HepG2 (cell line): Measurements from ENCODE around the gene TOMM20. TPM values are rescaled to one million over a fixed set of nuclear protein-coding genes. Genes with fewer than 3 reads are reported as not detected.
A peak's percentile ranks its signal among the peaks of the same experiment; 100 is the strongest.

Source experiments
- BCL6 ChIP-seq: IDR thresholded peaks from 2 replicates; pipeline ENCODE4 v1.6.1; 2016; ENCODE audit warnings: missing genetic modification reagents, missing compliant biosample characterization
- GATAD1 ChIP-seq: IDR thresholded peaks from 2 replicates; pipeline ENCODE4 v1.6.1; 2016; ENCODE audit warnings: missing genetic modification reagents, missing compliant biosample characterization
- GATAD2A ChIP-seq: IDR thresholded peaks from 2 replicates; pipeline ENCODE4 v1.6.1; 2016
- HDAC2 ChIP-seq: sonication (generic); formaldehyde crosslinking; IDR thresholded peaks from 2 replicates; pipeline ENCODE4 v1.4.0; 2020; ENCODE audit warnings: missing genetic modification reagents
- HOXA5 ChIP-seq: sonication (generic); formaldehyde crosslinking; IDR thresholded peaks from 2 replicates; pipeline ENCODE4 v1.4.0; 2020; ENCODE audit warnings: missing genetic modification reagents
- IRF2 ChIP-seq: IDR thresholded peaks from 2 replicates; pipeline ENCODE4 v1.6.1; 2018; ENCODE audit warnings: missing genetic modification reagents, missing compliant biosample characterization
- KLF16 ChIP-seq, 2 experiments: sonication (generic) in 1 of 2; formaldehyde crosslinking in 1 of 2; IDR thresholded peaks; 2 replicates each; pipeline versions ENCODE4 v1.6.1 to v1.8.0; 2016 to 2023; ENCODE audit warnings: missing genetic modification reagents in 2 of 2, missing compliant biosample characterization in 1 of 2
- LCORL ChIP-seq, 2 experiments: fragments of 450-650 bp in 1 of 2; sonication (generic) in 1 of 2; formaldehyde crosslinking in 1 of 2; IDR thresholded peaks; 2 replicates each; pipeline versions ENCODE4 v1.5.0 to v1.6.1; 2017 to 2020; ENCODE audit warnings: antibody characterized with exemption in 1 of 2, missing genetic modification reagents in 1 of 2
- NFE2L1 ChIP-seq: sonication (generic); formaldehyde crosslinking; IDR thresholded peaks from 2 replicates; pipeline ENCODE4 v1.4.0; 2020; ENCODE audit warnings: missing genetic modification reagents, mild to moderate bottlenecking, borderline replicate concordance
- NFKB2 ChIP-seq: sonication (generic); formaldehyde crosslinking; IDR thresholded peaks from 2 replicates; pipeline ENCODE4 v1.4.0; 2020; ENCODE audit warnings: missing genetic modification reagents, borderline replicate concordance
- NR2C2 ChIP-seq: sonication (generic); formaldehyde crosslinking; IDR thresholded peaks from 2 replicates; pipeline ENCODE4 v1.4.0; 2020; ENCODE audit warnings: missing genetic modification reagents, mild to moderate bottlenecking, moderate library complexity, borderline replicate concordance
- POLR2A ChIP-seq, 2 experiments: IDR thresholded peaks; 2 replicates each; pipeline ENCODE4 v1.6.1; 2011; ENCODE audit warnings: low read depth in 2 of 2, low read length in 2 of 2, mild to moderate bottlenecking in 1 of 2, moderate library complexity in 1 of 2; ENCODE audit not compliant: insufficient read depth in 1 of 2
- RARA ChIP-seq: IDR thresholded peaks from 2 replicates; pipeline ENCODE4 v1.6.1; 2016; ENCODE audit warnings: missing genetic modification reagents, missing compliant biosample characterization
- TFDP2 ChIP-seq: sonication (generic); formaldehyde crosslinking; IDR thresholded peaks from 2 replicates; pipeline ENCODE4 v1.4.0; 2020; ENCODE audit warnings: missing genetic modification reagents
- YEATS2 ChIP-seq: sonication (generic); formaldehyde crosslinking; IDR thresholded peaks from 2 replicates; pipeline ENCODE4 v1.4.0; 2020; ENCODE audit warnings: missing genetic modification reagents, borderline replicate concordance
- ZNF275 ChIP-seq: sonication (generic); formaldehyde crosslinking; IDR thresholded peaks from 2 replicates; pipeline ENCODE4 v1.8.0; 2022; ENCODE audit warnings: missing genetic modification reagents, mild to moderate bottlenecking, inconsistent platforms, borderline replicate concordance
- ZNF652 ChIP-seq: IDR thresholded peaks from 2 replicates; pipeline ENCODE4 v1.6.1; 2016; ENCODE audit warnings: low read depth, borderline replicate concordance
- ZNF746 ChIP-seq: sonication (generic); formaldehyde crosslinking; IDR thresholded peaks from 2 replicates; pipeline ENCODE4 v1.8.0; 2022; ENCODE audit warnings: mild to moderate bottlenecking, missing genetic modification reagents
- ZNF749 ChIP-seq: sonication (generic); formaldehyde crosslinking; IDR thresholded peaks from 2 replicates; pipeline ENCODE4 v1.8.0; 2022; ENCODE audit warnings: mild to moderate bottlenecking, missing genetic modification reagents, moderate library complexity, borderline replicate concordance
- polyA plus RNA-seq, 8 experiments: library from polyadenylated mRNA; depleted of rRNA in 3 of 8; stranded (reverse) in 7 of 8; unstranded in 1 of 8; fragments of >200 nt; fragmentation: Illumina TruSeq in 4 of 8; extraction: Trizol in 4 of 8; gene quantifications; 2 replicates each; pipeline versions ENCODE4 v1.2.1 to v1.2.3, GENCODE V29; 2011 to 2016; ENCODE audit warnings: low read depth in 4 of 8, missing spikeins in 1 of 8, mixed read lengths in 1 of 8; ENCODE audit not compliant: insufficient read depth in 1 of 8
- total RNA-seq, 5 experiments: library from RNA; depleted of rRNA; stranded (reverse); fragments of >200 nt; fragmentation: Illumina TruSeq; extraction: Trizol; gene quantifications; 2 replicates each; pipeline ENCODE4 v1.2.3, GENCODE V29; 2016; ENCODE audit warnings: low read depth in 1 of 5
- TF ChIP-seq, protein P1 (sequence below): sonication (generic); formaldehyde crosslinking; IDR thresholded peaks from 2 replicates; pipeline ENCODE4 v1.5.0; 2020; ENCODE audit warnings: mild to moderate bottlenecking, missing genetic modification reagents
- TF ChIP-seq, protein P2 (sequence below): sonication (generic); formaldehyde crosslinking; IDR thresholded peaks from 2 replicates; pipeline ENCODE4 v1.4.0; 2020; ENCODE audit warnings: missing genetic modification reagents, borderline replicate concordance
- TF ChIP-seq, protein P3 (sequence below): sonication (generic); formaldehyde crosslinking; conservative IDR thresholded peaks from 2 replicates; pipeline ENCODE4 v1.4.0; 2020; ENCODE audit warnings: missing genetic modification reagents

The TOMM20 gene
- total and polyA plus RNA-seq, 2 of the 13 experiments (the other 11 are each of a cell fraction or from before 2014, with no cell fraction given), result 153 to 376 TPM

DNA sequence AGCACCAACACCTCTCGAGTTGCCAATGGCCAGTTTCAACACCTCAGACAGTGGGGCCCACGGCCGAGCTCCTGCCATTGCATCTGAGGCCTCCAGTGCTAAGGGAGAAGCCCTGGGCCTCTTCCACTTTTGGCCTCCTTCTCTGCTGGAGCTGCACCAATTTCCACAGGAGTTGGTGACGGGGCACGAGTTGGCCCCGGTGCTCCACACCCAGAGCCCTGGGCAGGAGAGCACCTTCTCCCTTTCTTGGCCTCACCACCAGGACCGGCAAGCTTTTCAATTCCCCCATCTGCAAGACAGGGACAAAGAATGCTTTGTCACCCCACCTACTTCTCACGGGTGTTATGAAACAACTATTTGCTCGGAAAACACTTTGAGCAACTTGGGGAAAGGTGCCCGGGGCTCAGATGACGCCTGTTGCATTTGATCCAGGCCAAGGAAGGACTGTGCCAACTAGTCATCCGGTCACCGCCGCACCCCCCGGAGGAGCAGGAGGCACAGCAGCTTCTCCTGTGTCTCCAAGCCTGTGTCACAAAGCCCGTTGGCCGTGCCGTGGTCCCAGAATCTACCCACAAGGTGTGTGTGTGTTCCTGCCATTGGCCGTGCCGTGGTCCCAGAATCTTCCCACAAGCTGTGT is 55.2 kb downstream of the TOMM20 start (continued):
- no peak for TF ChIP-seq NFE2L1 (CRISPR knock-in tag)
- TF ChIP-seq KLF16 (CRISPR knock-in tag; IDR thresholded peaks at IDR 0.05), result peak in 1 of 2 experiments; percentile 83; a peak in 2 of 4 replicates
- TF ChIP-seq, protein P1, sequence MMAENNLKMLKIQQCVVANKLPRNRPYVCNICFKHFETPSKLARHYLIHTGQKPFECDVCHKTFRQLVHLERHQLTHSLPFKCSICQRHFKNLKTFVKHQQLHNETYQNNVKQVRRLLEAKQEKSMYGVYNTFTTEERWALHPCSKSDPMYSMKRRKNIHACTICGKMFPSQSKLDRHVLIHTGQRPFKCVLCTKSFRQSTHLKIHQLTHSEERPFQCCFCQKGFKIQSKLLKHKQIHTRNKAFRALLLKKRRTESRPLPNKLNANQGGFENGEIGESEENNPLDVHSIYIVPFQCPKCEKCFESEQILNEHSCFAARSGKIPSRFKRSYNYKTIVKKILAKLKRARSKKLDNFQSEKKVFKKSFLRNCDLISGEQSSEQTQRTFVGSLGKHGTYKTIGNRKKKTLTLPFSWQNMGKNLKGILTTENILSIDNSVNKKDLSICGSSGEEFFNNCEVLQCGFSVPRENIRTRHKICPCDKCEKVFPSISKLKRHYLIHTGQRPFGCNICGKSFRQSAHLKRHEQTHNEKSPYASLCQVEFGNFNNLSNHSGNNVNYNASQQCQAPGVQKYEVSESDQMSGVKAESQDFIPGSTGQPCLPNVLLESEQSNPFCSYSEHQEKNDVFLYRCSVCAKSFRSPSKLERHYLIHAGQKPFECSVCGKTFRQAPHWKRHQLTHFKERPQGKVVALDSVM (CRISPR knock-in tag), result peak; percentile 88
- peak; percentile 70 for TF ChIP-seq GATAD1
- peak; percentile 52; the same call in 1 of the 2 replicates for TF ChIP-seq NR2C2
- peak; percentile 54; the same call in 1 of the 2 replicates for TF ChIP-seq YEATS2
- no peak for TF ChIP-seq ZNF652 (CRISPR knock-in tag)
- 0 out of 2 replicates have a peak, but pooled peaks have one; percentile 10 for TF ChIP-seq NFKB2
- TF ChIP-seq, protein P2, sequence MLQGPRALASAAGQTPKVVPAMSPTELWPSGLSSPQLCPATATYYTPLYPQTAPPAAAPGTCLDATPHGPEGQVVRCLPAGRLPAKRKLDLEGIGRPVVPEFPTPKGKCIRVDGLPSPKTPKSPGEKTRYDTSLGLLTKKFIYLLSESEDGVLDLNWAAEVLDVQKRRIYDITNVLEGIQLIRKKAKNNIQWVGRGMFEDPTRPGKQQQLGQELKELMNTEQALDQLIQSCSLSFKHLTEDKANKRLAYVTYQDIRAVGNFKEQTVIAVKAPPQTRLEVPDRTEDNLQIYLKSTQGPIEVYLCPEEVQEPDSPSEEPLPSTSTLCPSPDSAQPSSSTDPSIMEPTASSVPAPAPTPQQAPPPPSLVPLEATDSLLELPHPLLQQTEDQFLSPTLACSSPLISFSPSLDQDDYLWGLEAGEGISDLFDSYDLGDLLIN, result no peak
- peak; percentile 99 for TF ChIP-seq GATAD2A (CRISPR knock-in tag)
- peak; percentile 46; the same call in 1 of the 2 replicates for TF ChIP-seq TFDP2 (CRISPR knock-in tag)
- peak; percentile 88 for TF ChIP-seq BCL6 (CRISPR knock-in tag)
- peak; percentile 95 for TF ChIP-seq RARA (CRISPR knock-in tag)
- peak; percentile 95 for TF ChIP-seq HDAC2 (CRISPR knock-in tag)
- peak; percentile 74; the same call in 1 of the 2 replicates for TF ChIP-seq ZNF275 (CRISPR knock-in tag)
- peak; percentile 96 for TF ChIP-seq ZNF749 (CRISPR knock-in tag)
- 0 out of 2 replicates have a peak, but pooled peaks have one; percentile 37 for TF ChIP-seq HOXA5
- TF ChIP-seq ZNF746 (CRISPR knock-in tag), result peak; percentile 92
- TF ChIP-seq, protein P3, sequence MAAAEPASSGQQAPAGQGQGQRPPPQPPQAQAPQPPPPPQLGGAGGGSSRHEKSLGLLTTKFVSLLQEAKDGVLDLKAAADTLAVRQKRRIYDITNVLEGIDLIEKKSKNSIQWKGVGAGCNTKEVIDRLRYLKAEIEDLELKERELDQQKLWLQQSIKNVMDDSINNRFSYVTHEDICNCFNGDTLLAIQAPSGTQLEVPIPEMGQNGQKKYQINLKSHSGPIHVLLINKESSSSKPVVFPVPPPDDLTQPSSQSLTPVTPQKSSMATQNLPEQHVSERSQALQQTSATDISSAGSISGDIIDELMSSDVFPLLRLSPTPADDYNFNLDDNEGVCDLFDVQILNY (CRISPR knock-in tag), result no peak
- peak; percentile 71 for TF ChIP-seq IRF2 (CRISPR knock-in tag)
- TF ChIP-seq POLR2A (IDR thresholded peaks at IDR 0.05; ENCODE audit: insufficient read depth in 1 of 2, low read depth in 2 of 2, low read length in 2 of 2), result peak in 1 of 2 experiments; percentile 89; a peak in 2 of 4 replicates
- no peak for TF ChIP-seq LCORL (IDR thresholded peaks at IDR 0.05)
- TF ChIP-seq LCORL (CRISPR knock-in tag; IDR thresholded peaks at IDR 0.05), result peak; percentile 85
